Tibial nerve (tissue), 4 donors: ENCODE measurements around the gene TMEM100.

ENCODE experiments used
- EP300 ChIP-seq, 2 donors: sonication (generic); formaldehyde crosslinking; IDR thresholded peaks; one replicate each; pipeline ENCODE4 v1.6.1; 2017; ENCODE audit warnings: antibody characterized with exemption in 2 of 2, mild to moderate bottlenecking in 1 of 2
- TF ChIP-seq, protein P1 (sequence below), 5 experiments: fragments of 200-600 bp in 3 of 5; fragments of 450-650 bp in 2 of 5; sonication (generic) in 3 of 5; IDR thresholded peaks; one replicate each; pipeline ENCODE4 v1.5.1; 2016 to 2019; ENCODE audit warnings: antibody characterized with exemption in 5 of 5, mild to moderate bottlenecking in 3 of 5, moderate library complexity in 2 of 5

DNA sequence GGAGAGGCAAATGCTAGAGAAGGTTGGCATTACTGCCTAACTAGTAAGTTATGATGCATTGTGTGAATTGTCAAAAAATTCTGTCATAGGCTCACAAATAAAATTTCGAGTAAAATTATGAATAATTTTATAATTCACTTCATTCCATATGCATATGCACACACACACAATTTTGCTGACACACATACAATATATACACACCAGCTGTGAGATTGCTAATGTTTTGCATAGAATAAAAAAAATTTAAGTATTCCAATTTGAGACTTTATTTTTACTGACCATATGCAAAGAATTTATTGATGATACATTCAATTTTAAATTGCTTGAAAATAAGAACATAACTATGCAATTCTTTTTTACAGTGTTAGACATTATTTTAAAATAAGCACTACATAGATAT lies 6.8 kb upstream of the TMEM100 start:
- TF ChIP-seq, protein P1, sequence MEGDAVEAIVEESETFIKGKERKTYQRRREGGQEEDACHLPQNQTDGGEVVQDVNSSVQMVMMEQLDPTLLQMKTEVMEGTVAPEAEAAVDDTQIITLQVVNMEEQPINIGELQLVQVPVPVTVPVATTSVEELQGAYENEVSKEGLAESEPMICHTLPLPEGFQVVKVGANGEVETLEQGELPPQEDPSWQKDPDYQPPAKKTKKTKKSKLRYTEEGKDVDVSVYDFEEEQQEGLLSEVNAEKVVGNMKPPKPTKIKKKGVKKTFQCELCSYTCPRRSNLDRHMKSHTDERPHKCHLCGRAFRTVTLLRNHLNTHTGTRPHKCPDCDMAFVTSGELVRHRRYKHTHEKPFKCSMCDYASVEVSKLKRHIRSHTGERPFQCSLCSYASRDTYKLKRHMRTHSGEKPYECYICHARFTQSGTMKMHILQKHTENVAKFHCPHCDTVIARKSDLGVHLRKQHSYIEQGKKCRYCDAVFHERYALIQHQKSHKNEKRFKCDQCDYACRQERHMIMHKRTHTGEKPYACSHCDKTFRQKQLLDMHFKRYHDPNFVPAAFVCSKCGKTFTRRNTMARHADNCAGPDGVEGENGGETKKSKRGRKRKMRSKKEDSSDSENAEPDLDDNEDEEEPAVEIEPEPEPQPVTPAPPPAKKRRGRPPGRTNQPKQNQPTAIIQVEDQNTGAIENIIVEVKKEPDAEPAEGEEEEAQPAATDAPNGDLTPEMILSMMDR (IDR thresholded peaks at IDR 0.05), result no peak
- no peak for TF ChIP-seq EP300 (IDR thresholded peaks at IDR 0.05)
